SH-SY5Y (cell line): Measurements from ENCODE around the gene SCTR.

Experiments
- GATA2 ChIP-seq: IDR thresholded peaks from 2 replicates; pipeline ENCODE4 v1.6.1; 2011; ENCODE audit warnings: mild to moderate bottlenecking, low read depth, low read length
- GATA3 ChIP-seq: IDR thresholded peaks from 2 replicates; pipeline ENCODE4 v1.6.1; 2011; ENCODE audit warnings: low read depth, mild to moderate bottlenecking, low read length, moderate library complexity

GRCh38 chr2:119423108-119423444, 101.2 kb downstream of the SCTR start:
- TF ChIP-seq GATA3 = no peak
- no peak for TF ChIP-seq GATA2
